WI38 (cell line): ENCODE measurements around the gene FAIM.

Experiments
- H3K4me3 ChIP-seq: 2 replicates; pipeline ENCODE4 v1.5.1; 2011; ENCODE audit warnings: low read depth, mild to moderate bottlenecking, control low read depth, low read length
- CTCF ChIP-seq: IDR thresholded peaks from 2 replicates; pipeline ENCODE4 v1.5.1; 2012; ENCODE audit warnings: low read depth, mild to moderate bottlenecking, control low read depth, low read length

FAIM gene

GRCh38 chr3:138642927-138643253 lies 34.3 kb downstream of the FAIM start:
- no peak overlapping the region for H3K4me3 ChIP-seq
- TF ChIP-seq CTCF, result no peak

- no peak for TF ChIP-seq CTCF
These were observed 37.4 kb downstream of the FAIM start for GRCh38 chr3:138646008-138646407.

GRCh38 chr3:138646513-138646912 lies 37.9 kb downstream of the FAIM start:
- no peak overlapping the region for H3K4me3 ChIP-seq
- no peak for TF ChIP-seq CTCF

More at GRCh38 chr3:138646008-138646407, 37.4 kb downstream of the FAIM start:
- no peak overlapping the region for H3K4me3 ChIP-seq

- no peak overlapping the region for H3K4me3 ChIP-seq
- TF ChIP-seq CTCF, result no peak
These were observed 40.6 kb downstream of the FAIM start for GRCh38 chr3:138649134-138649533.

GRCh38 chr3:138653567-138653966 lies 45.0 kb downstream of the FAIM start:
- no peak for TF ChIP-seq CTCF
- no peak overlapping the region for H3K4me3 ChIP-seq

- no peak overlapping the region for H3K4me3 ChIP-seq
- TF ChIP-seq CTCF, result no peak
These were observed 48.9 kb downstream of the FAIM start for GRCh38 chr3:138657508-138657907.

- TF ChIP-seq CTCF, result no peak
- no peak overlapping the region for H3K4me3 ChIP-seq
These were observed 59.5 kb downstream of the FAIM start for GRCh38 chr3:138668107-138668506.

- H3K4me3 ChIP-seq, result no peak overlapping the region
- no peak for TF ChIP-seq CTCF
These were observed 61.8 kb downstream of the FAIM start for GRCh38 chr3:138670407-138670806.
